22Rv1 (cell line): ENCODE data around the gene NSG1.

Source experiments
- H3K27ac ChIP-seq: fragments of 450-650 bp; 2 replicates; pipeline ENCODE4 v1.5.1; 2017
- CTCF ChIP-seq: fragments of 450-650 bp; IDR thresholded peaks from 2 replicates; pipeline ENCODE4 v1.5.1; 2017; ENCODE audit warnings: mild to moderate bottlenecking
- ZFX ChIP-seq: fragments of 450-650 bp; IDR thresholded peaks from 2 replicates; pipeline ENCODE4 v1.6.1; 2017; ENCODE audit warnings: antibody characterized with exemption, borderline replicate concordance

NSG1 gene

GRCh38 chr4:4391866-4392265, 5.0 kb downstream of the NSG1 start:
- no peak overlapping the region for H3K27ac ChIP-seq
- no peak for TF ChIP-seq ZFX
- TF ChIP-seq CTCF: no peak

GRCh38 chr4:4392501-4393183, 5.7 kb downstream of the NSG1 start:
- no peak overlapping the region for H3K27ac ChIP-seq
- TF ChIP-seq CTCF (no peak), ZFX (no peak)

DNA sequence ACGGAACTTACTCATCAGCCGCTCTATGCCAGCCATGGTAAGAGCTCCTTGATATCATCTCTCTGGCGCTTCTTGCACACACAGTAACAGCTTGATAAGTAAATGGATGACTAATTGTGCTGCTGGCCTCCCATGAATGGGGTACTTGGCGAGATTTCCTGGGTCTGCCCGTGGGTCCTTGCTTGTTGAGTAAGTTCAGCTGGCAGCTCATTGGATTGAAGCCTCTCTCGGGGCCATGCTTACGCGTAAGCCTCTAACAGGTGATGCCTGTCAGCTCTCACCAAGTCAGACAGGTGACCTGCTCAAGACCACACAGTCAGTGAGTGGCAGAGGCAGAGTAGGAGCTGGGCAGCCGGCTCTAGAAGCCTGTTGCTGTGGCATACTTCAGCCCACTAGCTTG, 7.7 kb downstream of the NSG1 start:
- TF ChIP-seq CTCF: no peak
- TF ChIP-seq ZFX: no peak
- H3K27ac ChIP-seq: no peak overlapping the region

GRCh38 chr4:4395371-4395770, 8.5 kb downstream of the NSG1 start:
- no peak for TF ChIP-seq CTCF
- TF ChIP-seq ZFX: no peak
- no peak overlapping the region for H3K27ac ChIP-seq

- TF ChIP-seq ZFX: no peak
- no peak for TF ChIP-seq CTCF
- no peak overlapping the region for H3K27ac ChIP-seq
Observed at GRCh38 chr4:4395849-4396627, 9.1 kb downstream of the NSG1 start.

DNA sequence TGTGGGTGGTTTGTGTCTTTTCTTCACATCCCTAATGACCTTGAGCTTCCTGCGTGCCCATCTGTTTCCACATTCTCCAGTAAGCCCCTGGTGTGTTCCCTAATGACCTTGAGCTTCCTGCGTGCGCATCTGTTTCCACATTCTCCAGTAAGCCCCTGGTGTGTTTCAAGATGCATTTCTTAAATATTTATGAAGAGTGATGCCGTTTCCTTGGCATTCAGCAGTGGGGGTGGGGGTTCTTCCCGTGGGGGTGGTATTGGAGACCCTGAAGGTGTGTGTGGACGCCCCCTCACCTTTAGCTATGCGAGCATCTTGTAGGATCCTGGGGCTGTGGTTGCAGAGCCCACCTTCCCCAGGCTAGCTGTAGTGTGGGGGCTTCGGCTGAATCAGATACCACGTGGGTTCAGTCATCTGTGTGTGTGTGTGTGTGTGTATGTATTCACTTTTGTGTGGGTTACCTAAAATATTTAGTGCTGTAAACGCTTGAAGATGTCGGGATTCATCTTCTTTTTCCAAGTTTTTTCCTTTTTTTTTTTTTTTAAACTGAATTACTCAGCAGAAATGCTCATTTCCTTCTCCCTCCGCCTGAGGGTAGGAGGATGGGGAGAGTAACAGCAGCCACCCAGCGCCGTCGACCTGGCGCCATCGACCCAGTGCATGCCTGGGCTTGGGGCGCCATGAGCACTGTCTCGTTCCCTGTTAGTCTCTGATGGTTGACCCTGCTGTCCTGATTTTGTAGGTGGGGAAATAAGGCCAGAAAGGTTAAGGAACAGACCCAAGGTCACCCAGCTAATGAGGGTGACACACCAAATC, 9.9 kb downstream of the NSG1 start:
- no peak overlapping the region for H3K27ac ChIP-seq
- TF ChIP-seq ZFX (no peak), CTCF (no peak)
